ENCODE results near the gene AMPH. TPM values are rescaled to one million over a fixed set of nuclear protein-coding genes. Genes with fewer than 3 reads are reported as not detected.
A peak's percentile ranks its signal among the peaks of the same experiment; 100 is the strongest.
"Not testable (repeated sequence)": the region's sequence is repeated elsewhere in the genome, so short reads cannot be mapped to it uniquely, and the experiment has no call there.

Gene AMPH
- total RNA-seq, 1 donor from 2014 or later: 2.1 TPM

GRCh38 chr7:38398725-38399321 is 232.3 kb downstream of the AMPH start:
- no peak for DNase-seq (ENCODE audit: low spot score)

- no peak for DNase-seq (ENCODE audit: low spot score)
Observed at GRCh38 chr7:38396852-38397251, 234.3 kb downstream of the AMPH start.

- DNase-seq (ENCODE audit: low spot score): not testable (repeated sequence)
Observed at GRCh38 chr7:38395921-38396552, 235.1 kb downstream of the AMPH start.

- no peak for DNase-seq (ENCODE audit: low spot score)
Observed at GRCh38 chr7:38394660-38395059, 236.5 kb downstream of the AMPH start.

DNA sequence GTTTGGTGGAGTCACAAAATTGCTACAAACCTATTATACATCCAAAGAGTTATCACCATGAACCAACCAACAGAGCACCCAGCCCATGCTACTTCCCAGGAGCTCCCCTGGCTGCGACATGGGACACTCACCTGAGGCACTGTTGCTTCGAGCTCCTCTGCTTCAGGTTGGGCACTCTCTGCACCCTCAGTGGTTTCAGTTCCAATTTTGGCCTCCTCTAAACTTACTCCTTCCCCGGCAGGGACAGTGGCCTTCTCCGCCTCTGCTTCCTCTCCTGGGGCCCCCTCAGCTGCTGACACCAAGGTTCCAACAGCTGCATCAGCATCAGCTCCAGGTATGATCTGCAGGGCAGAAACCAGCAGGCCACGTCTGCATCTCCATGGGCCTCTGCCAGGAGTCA is 237.3 kb downstream of the AMPH start:
- DNase-seq (ENCODE audit: low spot score): no peak

GRCh38 chr7:38391751-38392150 is 239.4 kb downstream of the AMPH start:
- DNase-seq (ENCODE audit: low spot score): no peak

GRCh38 chr7:38385682-38386081 is 245.5 kb downstream of the AMPH start:
- no peak for DNase-seq (ENCODE audit: low spot score)

GRCh38 chr7:38383281-38383680 is 247.9 kb downstream of the AMPH start:
- no peak for DNase-seq (ENCODE audit: low spot score)

DNA sequence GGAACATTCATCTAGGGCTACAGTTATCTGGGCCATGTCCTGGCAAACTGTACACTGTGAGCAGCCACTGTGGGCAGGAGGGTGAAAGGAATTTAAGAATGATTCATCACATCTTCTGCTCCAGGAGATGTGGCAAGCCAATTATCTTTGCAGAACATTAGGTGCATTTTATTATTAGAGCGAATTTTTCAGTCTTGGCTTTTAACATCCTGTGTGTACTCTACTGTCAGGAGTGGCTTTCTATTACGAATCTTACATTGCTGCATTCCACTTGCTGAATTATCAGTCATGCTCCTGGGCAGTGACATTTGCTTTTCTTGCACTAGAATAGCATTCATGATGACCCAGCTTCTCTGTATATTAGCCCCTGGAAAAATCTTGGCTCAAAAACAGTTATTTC is 248.5 kb downstream of the AMPH start:
- DNase-seq (ENCODE audit: low spot score): no peak

DNA sequence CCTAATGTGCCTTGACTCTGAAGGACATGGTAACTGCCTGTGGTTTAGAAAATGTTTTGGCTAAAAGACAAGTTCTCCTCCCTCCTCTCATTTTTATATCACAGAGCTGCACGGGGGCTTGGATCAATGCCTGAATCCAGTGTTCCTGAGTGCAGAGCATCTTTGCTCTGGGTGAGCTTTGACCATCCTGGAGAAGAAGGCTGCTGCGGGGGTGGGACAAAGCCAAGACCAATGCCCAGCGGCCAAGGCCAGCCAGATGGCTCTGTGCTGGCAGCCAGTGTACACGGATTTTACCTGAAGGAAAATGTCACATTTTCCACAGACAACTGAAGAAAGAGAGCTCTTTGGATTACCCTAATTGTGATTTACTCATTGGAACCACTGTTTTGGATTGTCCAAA is 255.7 kb downstream of the AMPH start:
- DNase-seq (ENCODE audit: low spot score): no peak

DNA sequence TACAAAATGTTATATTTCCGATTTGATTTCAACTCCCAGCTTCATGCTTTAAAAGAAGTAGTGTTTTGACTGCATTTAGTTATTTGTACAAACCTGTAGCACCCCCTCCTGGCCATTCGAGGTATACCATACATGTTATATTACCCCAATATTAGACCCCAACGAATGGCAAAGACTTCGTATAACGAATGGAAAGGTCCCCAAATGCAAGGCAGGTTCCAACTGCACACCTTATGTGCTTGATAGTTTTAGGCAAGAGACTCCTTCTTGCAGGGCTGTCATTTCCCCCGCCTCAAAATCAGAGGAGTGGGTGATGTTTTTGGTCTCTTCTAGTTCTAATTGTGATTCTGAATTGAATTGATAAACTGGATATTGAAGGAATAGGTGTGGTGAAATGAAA is 256.7 kb downstream of the AMPH start:
- DNase-seq (ENCODE audit: low spot score): no peak

GRCh38 chr7:38373155-38373554 is 258.0 kb downstream of the AMPH start:
- DNase-seq (ENCODE audit: low spot score): no peak

- no peak for DNase-seq (ENCODE audit: low spot score)
Observed at GRCh38 chr7:38372290-38372689, 258.9 kb downstream of the AMPH start.

DNA sequence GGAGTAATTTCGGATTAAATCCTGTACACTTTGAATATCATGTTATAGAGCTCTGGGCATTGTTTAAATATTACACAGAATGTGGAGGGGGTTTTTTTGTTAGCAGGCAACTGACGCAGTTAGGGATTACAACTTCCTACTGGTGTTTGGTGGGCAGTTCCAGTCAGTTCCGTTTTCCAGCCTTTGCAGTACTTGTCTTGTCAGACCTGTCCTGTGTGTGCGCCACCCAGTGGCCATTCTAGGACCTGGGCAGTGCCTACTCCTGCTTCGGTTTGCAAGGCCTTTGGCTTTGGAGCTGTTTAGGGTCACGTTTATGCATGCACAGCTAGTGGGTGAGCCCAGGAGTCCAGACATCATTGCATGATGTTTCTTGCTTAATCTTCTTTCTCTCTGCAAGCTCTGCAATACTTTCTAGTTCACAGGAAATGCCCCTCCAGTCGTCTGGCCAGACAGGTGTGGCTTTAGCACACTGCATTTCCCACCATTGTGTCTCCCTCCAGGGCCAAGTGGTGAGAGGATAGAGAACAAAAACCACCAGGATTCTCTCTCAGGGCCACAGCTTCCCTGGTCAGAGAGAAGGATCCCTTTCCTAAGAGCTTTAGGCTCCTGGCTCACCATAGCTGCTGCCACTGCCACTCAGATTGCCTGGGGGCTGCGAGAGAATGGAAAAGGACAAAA is 261.2 kb downstream of the AMPH start:
- peak; percentile 88 for DNase-seq (ENCODE audit: low spot score)

GRCh38 chr7:38368191-38368605 is 263.0 kb downstream of the AMPH start:
- peak; percentile 61 for DNase-seq (ENCODE audit: low spot score)

GRCh38 chr7:38367301-38367890 is 263.8 kb downstream of the AMPH start:
- no peak for DNase-seq (ENCODE audit: low spot score)

DNA sequence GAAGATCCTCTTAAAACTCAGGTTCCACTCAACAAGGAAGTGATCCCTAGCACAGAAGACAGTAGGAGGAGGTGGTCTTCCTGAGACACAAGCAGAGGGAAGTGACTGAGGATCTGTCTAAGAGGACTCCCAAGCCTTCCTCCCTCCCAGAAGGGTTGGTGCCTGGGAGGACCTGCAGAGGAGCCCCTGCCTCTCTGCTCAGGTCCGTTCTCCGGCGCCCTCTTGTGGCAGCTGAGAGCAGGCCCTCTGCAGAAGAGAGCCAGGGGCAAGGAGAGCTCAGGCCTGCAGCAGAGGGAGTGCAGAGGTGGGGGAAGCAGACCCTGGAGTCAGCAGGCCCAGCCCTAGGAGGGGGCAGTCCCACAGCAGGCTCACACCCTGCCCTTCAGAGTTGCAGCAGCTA is 267.8 kb downstream of the AMPH start:
- DNase-seq (ENCODE audit: low spot score): not testable (repeated sequence)

DNA sequence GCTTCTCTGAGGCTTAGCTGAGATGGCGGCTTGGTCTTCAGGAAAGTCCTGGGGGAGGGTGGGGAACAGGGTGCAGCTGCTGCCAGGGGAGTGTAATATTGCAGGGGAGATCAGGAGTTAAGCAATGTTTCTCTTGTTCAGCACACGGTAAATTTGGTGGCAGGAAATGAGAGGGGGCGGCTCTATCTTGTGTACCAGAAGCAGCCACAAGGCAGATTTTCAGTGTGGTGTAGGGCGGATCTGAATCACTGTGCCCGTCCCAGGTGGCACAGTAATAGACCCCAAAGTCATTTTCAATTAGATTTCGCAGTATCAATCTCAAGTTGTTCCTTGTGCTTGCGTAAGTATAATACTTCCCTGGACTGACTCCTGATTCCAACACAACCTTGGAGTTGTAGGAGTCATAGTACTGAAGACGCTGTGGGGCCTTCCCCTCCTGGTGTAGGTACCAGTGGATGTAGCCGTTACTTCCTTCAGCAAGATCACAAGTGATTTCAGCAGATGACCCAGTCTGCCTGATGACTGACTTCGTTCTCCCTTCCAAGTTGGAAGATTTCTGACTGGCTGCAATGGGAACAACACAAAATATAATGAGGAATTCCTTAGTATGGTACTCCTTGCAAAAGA is 268.4 kb downstream of the AMPH start:
- not testable (repeated sequence) for DNase-seq (ENCODE audit: low spot score)

DNA sequence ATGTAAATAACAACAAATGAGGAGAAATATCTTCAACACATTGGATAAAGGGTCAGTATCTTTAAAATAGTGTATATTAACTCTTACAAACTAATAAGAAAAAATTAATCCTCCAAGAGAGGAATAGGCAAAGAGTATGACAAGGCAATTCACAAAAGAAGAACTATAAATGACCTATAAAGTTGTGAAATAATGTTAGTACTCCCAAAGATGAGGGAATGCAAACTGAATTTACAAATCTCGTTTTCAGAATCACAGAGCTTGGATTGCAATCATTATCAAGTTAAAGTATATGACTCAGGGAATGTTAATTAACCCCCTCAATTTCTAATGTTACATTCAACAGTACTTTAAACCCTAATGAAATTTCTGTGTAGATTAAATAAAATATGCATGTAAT is 270.4 kb downstream of the AMPH start:
- no peak for DNase-seq (ENCODE audit: low spot score)

DNA sequence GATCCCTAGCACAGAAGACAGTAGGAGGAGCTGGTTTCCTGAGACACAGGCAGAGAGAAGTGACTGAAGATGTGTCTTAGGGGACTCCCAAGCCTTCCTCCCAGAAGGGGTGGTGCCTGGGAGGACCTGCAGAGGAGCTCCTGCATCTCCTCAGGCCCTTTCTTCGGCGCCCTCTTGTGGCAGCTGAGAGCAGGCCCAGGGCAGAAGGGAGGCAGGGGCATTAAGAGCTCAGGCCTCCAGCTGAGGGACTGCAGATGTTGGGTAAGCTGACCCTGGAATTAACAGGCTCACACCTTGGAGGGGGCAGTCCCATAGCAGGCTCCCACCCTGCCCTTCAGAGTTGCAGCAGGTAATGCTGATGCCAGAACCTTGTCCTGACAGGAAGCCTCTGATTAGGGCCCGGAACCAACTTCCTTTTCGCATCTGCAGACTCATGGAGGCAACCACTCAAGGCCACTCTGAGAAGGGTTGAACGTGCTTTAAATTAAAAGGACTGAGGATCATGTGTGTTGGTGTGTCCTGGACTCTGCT is 272.0 kb downstream of the AMPH start:
- DNase-seq (ENCODE audit: low spot score): not testable (repeated sequence)

DNA sequence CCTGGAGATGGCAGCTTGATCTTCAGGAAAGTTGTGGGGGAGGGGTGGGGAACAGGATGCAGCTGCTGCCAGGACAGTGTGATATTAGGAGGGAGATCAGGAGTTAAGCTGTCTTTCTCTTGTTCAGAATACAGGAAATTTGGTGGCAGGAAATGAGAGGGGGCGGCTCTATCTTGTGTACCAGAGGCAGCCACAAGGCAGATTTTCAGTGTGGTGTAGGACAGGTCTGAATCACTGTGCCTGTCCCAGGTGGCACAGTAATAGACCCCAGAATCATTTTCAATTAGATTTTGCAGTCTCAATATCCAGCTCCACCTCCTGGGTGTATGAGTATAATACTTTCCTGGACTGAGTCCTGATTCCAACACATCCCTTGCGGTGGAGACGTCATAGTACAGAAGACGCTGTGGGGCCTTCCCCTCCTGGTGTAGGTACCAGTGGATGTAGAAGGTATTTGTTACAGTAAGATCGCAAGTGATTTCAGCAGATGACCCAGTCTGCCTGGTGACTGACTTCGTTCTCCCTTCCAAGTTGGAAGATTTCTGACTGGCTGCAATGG is 272.8 kb downstream of the AMPH start:
- DNase-seq (ENCODE audit: low spot score): not testable (repeated sequence)
